ENCODE results near the gene EDC4.
A peak's percentile ranks its signal among the peaks of the same experiment; 100 is the strongest.

The EDC4 gene

DNA sequence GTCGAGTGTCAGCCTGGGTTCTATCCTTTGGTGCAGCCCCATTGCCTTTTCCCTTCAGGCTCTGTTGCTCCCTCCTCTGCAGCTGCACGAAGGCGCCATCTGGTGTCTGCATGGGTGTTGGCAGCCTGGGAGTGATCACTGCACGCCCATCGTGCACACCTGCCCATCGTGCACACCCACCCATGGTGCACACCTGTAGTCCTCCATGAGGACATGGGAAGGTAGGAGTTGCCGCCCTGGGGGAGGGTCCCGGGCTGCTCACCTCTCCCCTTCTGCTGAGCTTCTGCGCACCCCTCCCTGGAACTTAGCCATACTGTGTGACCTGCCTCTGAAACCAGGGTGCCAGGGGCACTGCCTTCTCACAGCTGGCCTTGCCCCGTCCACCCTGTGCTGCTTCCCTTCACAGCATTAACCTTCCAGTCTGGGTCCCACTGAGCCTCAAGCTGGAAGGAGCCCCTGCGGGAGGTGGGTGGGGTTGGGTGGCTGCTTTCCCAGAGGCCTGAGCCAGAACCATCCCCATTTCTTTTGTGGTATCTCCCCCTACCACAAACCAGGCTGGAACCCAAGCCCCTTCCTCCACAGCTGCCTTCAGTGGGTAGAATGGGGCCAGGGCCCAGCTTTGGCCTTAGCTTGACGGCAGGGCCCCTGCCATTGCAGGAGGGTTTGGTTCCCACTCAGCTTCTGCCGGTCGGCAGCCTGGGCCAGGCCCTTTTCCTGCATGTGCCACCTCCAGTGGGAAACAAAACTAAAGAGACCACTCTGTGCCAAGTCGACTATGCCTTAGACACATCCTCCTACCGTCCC is 55.9 kb downstream of the EDC4 start (continued):
- TF ChIP-seq ZNF391 (tag by site-specific recombination; IDR thresholded peaks at IDR 0.05; ENCODE audit: borderline replicate concordance, low read depth) (0 out of 2 replicates have a peak, but pooled peaks have one; percentile 62), PRDM2 (tag by site-specific recombination; IDR thresholded peaks at IDR 0.05; ENCODE audit: borderline replicate concordance) (no peak), SCRT2 (tag by site-specific recombination; IDR thresholded peaks at IDR 0.05) (peak; percentile 94), ZNF19 (tag by site-specific recombination; IDR thresholded peaks at IDR 0.05; ENCODE audit: low read depth) (no peak), ZSCAN30 (tag by site-specific recombination; IDR thresholded peaks at IDR 0.05) (0 out of 2 replicates have a peak, but pooled peaks have one; percentile 38), KLF8 (tag by site-specific recombination; IDR thresholded peaks at IDR 0.05) (peak; percentile 37; the same call in 1 of the 2 replicates), ZNF2 (tag by site-specific recombination; IDR thresholded peaks at IDR 0.05) (peak; percentile 100), ZNF658 (tag by site-specific recombination; IDR thresholded peaks at IDR 0.05) (no peak), ZBTB17 (tag by site-specific recombination; IDR thresholded peaks at IDR 0.05) (0 out of 2 replicates have a peak, but pooled peaks have one; percentile 13), ZFP69B (tag by site-specific recombination; IDR thresholded peaks at IDR 0.05) (no peak), CTCF (tag by site-specific recombination; IDR thresholded peaks at IDR 0.05) (peak; percentile 92), ZNF654 (tag by site-specific recombination; IDR thresholded peaks at IDR 0.05; ENCODE audit: low read depth) (peak; percentile 70), ZNF174 (tag by site-specific recombination; IDR thresholded peaks at IDR 0.05) (no peak), YY2 (tag by site-specific recombination; IDR thresholded peaks at IDR 0.05) (0 out of 2 replicates have a peak, but pooled peaks have one; percentile 43), TSHZ1 (tag by site-specific recombination; IDR thresholded peaks at IDR 0.05; ENCODE audit: borderline replicate concordance) (no peak), ZNF501 (tag by site-specific recombination; IDR thresholded peaks at IDR 0.05) (0 out of 2 replicates have a peak, but pooled peaks have one; percentile 36), ZNF18 (tag by site-specific recombination; IDR thresholded peaks at IDR 0.05) (peak; percentile 96), ZSCAN4 (tag by site-specific recombination; IDR thresholded peaks at IDR 0.05) (peak; percentile 26; the same call in 1 of the 2 replicates)
- TF ChIP-seq, protein P1, sequence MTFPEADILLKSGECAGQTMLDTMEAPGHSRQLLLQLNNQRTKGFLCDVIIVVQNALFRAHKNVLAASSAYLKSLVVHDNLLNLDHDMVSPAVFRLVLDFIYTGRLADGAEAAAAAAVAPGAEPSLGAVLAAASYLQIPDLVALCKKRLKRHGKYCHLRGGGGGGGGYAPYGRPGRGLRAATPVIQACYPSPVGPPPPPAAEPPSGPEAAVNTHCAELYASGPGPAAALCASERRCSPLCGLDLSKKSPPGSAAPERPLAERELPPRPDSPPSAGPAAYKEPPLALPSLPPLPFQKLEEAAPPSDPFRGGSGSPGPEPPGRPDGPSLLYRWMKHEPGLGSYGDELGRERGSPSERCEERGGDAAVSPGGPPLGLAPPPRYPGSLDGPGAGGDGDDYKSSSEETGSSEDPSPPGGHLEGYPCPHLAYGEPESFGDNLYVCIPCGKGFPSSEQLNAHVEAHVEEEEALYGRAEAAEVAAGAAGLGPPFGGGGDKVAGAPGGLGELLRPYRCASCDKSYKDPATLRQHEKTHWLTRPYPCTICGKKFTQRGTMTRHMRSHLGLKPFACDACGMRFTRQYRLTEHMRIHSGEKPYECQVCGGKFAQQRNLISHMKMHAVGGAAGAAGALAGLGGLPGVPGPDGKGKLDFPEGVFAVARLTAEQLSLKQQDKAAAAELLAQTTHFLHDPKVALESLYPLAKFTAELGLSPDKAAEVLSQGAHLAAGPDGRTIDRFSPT (tag by site-specific recombination; IDR thresholded peaks at IDR 0.05) = no peak
- TF ChIP-seq, protein P2, sequence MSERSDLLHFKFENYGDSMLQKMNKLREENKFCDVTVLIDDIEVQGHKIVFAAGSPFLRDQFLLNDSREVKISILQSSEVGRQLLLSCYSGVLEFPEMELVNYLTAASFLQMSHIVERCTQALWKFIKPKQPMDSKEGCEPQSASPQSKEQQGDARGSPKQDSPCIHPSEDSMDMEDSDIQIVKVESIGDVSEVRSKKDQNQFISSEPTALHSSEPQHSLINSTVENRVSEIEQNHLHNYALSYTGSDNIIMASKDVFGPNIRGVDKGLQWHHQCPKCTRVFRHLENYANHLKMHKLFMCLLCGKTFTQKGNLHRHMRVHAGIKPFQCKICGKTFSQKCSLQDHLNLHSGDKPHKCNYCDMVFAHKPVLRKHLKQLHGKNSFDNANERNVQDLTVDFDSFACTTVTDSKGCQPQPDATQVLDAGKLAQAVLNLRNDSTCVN (tag by site-specific recombination; optimal IDR thresholded peaks at IDR 0.05) = peak; percentile 43
